K562 (cell line): ENCODE measurements around the gene RHOF. TPM values are rescaled to one million over a fixed set of nuclear protein-coding genes. Genes with fewer than 3 reads are reported as not detected.
A peak's percentile ranks its signal among the peaks of the same experiment; 100 is the strongest.

Experiments
- ARHGAP35 ChIP-seq: fragments of 450-650 bp; IDR thresholded peaks from 2 replicates; pipeline ENCODE4 v1.6.1; 2018; ENCODE audit not compliant: partially characterized antibody
- CBX5 ChIP-seq: IDR thresholded peaks from 2 replicates; pipeline ENCODE4 v1.6.1; 2014; ENCODE audit warnings: low read depth, borderline replicate concordance
- CXXC5 ChIP-seq: fragments of 250-450 bp; sonication (Bioruptor Pico); IDR thresholded peaks from 2 replicates; pipeline ENCODE4 v1.8.0; 2022; ENCODE audit warnings: inconsistent platforms, mild to moderate bottlenecking, moderate library complexity
- DIDO1 ChIP-seq: fragments of 450-650 bp; IDR thresholded peaks from 2 replicates; pipeline ENCODE4 v1.6.1; 2016; ENCODE audit warnings: low read depth, missing biosample characterization, missing genetic modification characterization
- HEY1 ChIP-seq: fragments of 250-450 bp; sonication (Bioruptor Pico); IDR thresholded peaks from 2 replicates; pipeline ENCODE4 v1.5.0; 2020; ENCODE audit warnings: mild to moderate bottlenecking, moderate library complexity, borderline replicate concordance
- HSF4 ChIP-seq: fragments of 250-450 bp; sonication (Bioruptor Pico); IDR thresholded peaks from 2 replicates; pipeline ENCODE4 v2.1.2; 2022; ENCODE audit warnings: mild to moderate bottlenecking, moderate library complexity, borderline replicate concordance
- NELFE ChIP-seq: IDR thresholded peaks from 2 replicates; pipeline ENCODE4 v1.6.1; 2011; ENCODE audit warnings: mild to moderate bottlenecking; ENCODE audit not compliant: insufficient read depth, insufficient read length
- OTX1 ChIP-seq: fragments of 450-650 bp; formaldehyde crosslinking; IDR thresholded peaks from 2 replicates; pipeline ENCODE4 v1.4.0; 2022; ENCODE audit warnings: mild to moderate bottlenecking
- RUNX1 ChIP-seq: sonication (generic); IDR thresholded peaks from 2 replicates; pipeline ENCODE4 v1.6.1; 2016; ENCODE audit warnings: antibody characterized with exemption, low read depth
- SNIP1 ChIP-seq: fragments of 450-650 bp; IDR thresholded peaks from 2 replicates; pipeline ENCODE4 v1.7.1; 2017; ENCODE audit warnings: low read depth, mild to moderate bottlenecking
- SREBF2 ChIP-seq: sonication (generic); formaldehyde crosslinking; IDR thresholded peaks from 2 replicates; pipeline ENCODE4 v1.4.0; 2020; ENCODE audit warnings: mild to moderate bottlenecking, missing genetic modification reagents
- ZNF263 ChIP-seq: sonication (generic); formaldehyde crosslinking; IDR thresholded peaks from 2 replicates; pipeline ENCODE4 v1.8.0; 2022; ENCODE audit warnings: mild to moderate bottlenecking, missing genetic modification reagents, borderline replicate concordance
- ZNF384 ChIP-seq: IDR thresholded peaks from 2 replicates; pipeline ENCODE4 v1.6.1; 2012; ENCODE audit warnings: low read depth, low read length, improper control_type of control experiment
- ZNF764 ChIP-seq: fragments of 250-450 bp; sonication (Bioruptor Pico); IDR thresholded peaks from 2 replicates; pipeline ENCODE4 v1.4.0; 2020; ENCODE audit warnings: low read depth, mild to moderate bottlenecking, moderate library complexity
- polyA plus RNA-seq, 8 experiments: library from polyadenylated mRNA; depleted of rRNA in 4 of 8; stranded (reverse) in 5 of 8; unstranded in 3 of 8; fragments of >200 nt; fragmentation: Nextera tagmentation in 2 of 8; fragmentation: Illumina TruSeq in 1 of 8; extraction: Ambion mirVana in 2 of 8; extraction: Trizol in 1 of 8; gene quantifications; 2 replicates each; pipeline versions ENCODE4 v1.2.1 to v1.2.3, GENCODE V29; 2011 to 2014; ENCODE audit warnings: inconsistent platforms in 1 of 8, missing spikeins in 1 of 8
- total RNA-seq, 7 experiments: library from RNA; depleted of rRNA in 6 of 7; stranded (reverse); fragments of >200 nt in 6 of 7; fragmentation: Illumina TruSeq in 2 of 7; extraction: Trizol in 2 of 7; gene quantifications; 2 replicates each; pipeline versions ENCODE4 v1.2.1 to v1.2.3, GENCODE V29; 2011 to 2021; ENCODE audit warnings: low replicate concordance in 1 of 7
- TF ChIP-seq, protein P1 (sequence below), 2 experiments: fragments of 450-650 bp; formaldehyde crosslinking in 1 of 2; IDR thresholded peaks; 2 replicates each; pipeline versions ENCODE4 v1.4.0 to v1.6.1; 2014 to 2020; ENCODE audit warnings: mild to moderate bottlenecking in 2 of 2, borderline replicate concordance in 1 of 2, low read depth in 1 of 2
- TF ChIP-seq, protein P2 (sequence below): fragments of 250-450 bp; sonication (Bioruptor Pico); IDR thresholded peaks from 2 replicates; pipeline ENCODE4 v1.5.0; 2022; ENCODE audit warnings: mild to moderate bottlenecking
- TF ChIP-seq, protein P3 (sequence below): fragments of 450-650 bp; formaldehyde crosslinking; IDR thresholded peaks from 2 replicates; pipeline ENCODE4 v1.4.0; 2020; ENCODE audit warnings: mild to moderate bottlenecking, mixed read lengths

The RHOF gene
- total and polyA plus RNA-seq, 9 of the 15 experiments (the other 6 are each of a cell fraction or from before 2014, with no cell fraction given): 0.13 to 10.1 (median 4.0) TPM

DNA sequence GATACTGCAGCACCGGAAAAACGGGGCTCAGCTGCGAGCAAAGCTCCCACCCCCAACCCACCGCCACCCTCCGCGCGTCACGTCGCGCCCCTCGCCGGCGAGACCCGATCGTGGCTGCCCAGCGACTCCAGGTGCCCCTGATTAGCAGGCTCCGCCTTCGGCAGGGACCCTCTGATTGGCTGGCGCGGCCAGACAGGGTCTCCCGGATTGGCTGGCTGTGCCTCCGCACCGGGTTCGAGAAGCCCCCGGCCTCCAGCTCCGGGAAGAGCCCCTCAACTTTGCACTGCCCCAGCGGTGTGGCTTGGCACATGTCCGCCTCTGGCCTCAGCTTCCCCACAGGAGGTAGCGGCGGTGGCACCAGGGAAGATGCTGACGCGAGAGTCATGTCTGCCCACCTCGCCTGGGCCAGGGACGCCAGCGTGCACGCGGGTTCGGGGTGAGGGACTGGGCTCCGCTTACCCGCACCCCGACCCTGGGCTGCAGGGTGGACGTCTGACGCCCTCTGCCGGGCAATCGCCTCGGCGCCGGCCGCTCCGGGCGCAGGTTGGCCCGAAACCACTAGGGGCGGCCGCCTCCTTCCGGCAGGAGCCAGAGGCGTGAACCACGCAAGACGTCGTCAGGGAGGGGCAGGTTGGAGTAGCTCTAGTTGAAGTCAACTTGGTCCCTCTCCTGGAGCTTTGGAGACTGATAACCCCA lies 498 bp upstream of the RHOF start (continued):
- TF ChIP-seq, protein P1, sequence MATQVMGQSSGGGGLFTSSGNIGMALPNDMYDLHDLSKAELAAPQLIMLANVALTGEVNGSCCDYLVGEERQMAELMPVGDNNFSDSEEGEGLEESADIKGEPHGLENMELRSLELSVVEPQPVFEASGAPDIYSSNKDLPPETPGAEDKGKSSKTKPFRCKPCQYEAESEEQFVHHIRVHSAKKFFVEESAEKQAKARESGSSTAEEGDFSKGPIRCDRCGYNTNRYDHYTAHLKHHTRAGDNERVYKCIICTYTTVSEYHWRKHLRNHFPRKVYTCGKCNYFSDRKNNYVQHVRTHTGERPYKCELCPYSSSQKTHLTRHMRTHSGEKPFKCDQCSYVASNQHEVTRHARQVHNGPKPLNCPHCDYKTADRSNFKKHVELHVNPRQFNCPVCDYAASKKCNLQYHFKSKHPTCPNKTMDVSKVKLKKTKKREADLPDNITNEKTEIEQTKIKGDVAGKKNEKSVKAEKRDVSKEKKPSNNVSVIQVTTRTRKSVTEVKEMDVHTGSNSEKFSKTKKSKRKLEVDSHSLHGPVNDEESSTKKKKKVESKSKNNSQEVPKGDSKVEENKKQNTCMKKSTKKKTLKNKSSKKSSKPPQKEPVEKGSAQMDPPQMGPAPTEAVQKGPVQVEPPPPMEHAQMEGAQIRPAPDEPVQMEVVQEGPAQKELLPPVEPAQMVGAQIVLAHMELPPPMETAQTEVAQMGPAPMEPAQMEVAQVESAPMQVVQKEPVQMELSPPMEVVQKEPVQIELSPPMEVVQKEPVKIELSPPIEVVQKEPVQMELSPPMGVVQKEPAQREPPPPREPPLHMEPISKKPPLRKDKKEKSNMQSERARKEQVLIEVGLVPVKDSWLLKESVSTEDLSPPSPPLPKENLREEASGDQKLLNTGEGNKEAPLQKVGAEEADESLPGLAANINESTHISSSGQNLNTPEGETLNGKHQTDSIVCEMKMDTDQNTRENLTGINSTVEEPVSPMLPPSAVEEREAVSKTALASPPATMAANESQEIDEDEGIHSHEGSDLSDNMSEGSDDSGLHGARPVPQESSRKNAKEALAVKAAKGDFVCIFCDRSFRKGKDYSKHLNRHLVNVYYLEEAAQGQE (IDR thresholded peaks at IDR 0.05; ENCODE audit: borderline replicate concordance): peak; percentile 93
- TF ChIP-seq, protein P1 (CRISPR knock-in tag; IDR thresholded peaks at IDR 0.05; ENCODE audit: low read depth): peak; percentile 76; the same call in 1 of the 2 replicates
- TF ChIP-seq ZNF263 (CRISPR knock-in tag) (peak; percentile 68), ARHGAP35 (no peak), SREBF2 (CRISPR knock-in tag) (no peak), DIDO1 (tag) (no peak), CBX5 (no peak), SNIP1 (no peak), OTX1 (CRISPR knock-in tag) (no peak), HSF4 (CRISPR knock-in tag) (no peak), CXXC5 (peak; percentile 96), HEY1 (CRISPR knock-in tag) (no peak), RUNX1 (no peak), ZNF764 (CRISPR knock-in tag) (no peak), ZNF384 (peak; percentile 46; the same call in 1 of the 2 replicates), NELFE (no peak)
- TF ChIP-seq, protein P2, sequence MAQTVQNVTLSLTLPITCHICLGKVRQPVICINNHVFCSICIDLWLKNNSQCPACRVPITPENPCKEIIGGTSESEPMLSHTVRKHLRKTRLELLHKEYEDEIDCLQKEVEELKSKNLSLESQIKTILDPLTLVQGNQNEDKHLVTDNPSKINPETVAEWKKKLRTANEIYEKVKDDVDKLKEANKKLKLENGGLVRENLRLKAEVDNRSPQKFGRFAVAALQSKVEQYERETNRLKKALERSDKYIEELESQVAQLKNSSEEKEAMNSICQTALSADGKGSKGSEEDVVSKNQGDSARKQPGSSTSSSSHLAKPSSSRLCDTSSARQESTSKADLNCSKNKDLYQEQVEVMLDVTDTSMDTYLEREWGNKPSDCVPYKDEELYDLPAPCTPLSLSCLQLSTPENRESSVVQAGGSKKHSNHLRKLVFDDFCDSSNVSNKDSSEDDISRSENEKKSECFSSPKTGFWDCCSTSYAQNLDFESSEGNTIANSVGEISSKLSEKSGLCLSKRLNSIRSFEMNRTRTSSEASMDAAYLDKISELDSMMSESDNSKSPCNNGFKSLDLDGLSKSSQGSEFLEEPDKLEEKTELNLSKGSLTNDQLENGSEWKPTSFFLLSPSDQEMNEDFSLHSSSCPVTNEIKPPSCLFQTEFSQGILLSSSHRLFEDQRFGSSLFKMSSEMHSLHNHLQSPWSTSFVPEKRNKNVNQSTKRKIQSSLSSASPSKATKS (CRISPR knock-in tag): no peak
- TF ChIP-seq, protein P3, sequence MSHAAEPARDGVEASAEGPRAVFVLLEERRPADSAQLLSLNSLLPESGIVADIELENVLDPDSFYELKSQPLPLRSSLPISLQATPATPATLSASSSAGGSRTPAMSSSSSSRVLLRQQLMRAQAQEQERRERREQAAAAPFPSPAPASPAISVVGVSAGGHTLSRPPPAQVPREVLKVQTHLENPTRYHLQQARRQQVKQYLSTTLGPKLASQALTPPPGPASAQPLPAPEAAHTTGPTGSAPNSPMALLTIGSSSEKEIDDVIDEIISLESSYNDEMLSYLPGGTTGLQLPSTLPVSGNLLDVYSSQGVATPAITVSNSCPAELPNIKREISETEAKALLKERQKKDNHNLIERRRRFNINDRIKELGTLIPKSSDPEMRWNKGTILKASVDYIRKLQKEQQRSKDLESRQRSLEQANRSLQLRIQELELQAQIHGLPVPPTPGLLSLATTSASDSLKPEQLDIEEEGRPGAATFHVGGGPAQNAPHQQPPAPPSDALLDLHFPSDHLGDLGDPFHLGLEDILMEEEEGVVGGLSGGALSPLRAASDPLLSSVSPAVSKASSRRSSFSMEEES (CRISPR knock-in tag): peak; percentile 14; the same call in 1 of the 2 replicates
